Hepatocyte (in vitro differentiated cells): ENCODE results near the gene PGM3.

Experiments
- EZH2 ChIP-seq: fragments of 200-600 bp; sonication (generic); IDR thresholded peaks from 2 replicates; pipeline ENCODE4 v1.6.1; 2016; ENCODE audit warnings: antibody characterized with exemption, mild to moderate bottlenecking, borderline replicate concordance
- EZH2phosphoT487 ChIP-seq: fragments of 200-600 bp; sonication (generic); IDR thresholded peaks from one replicate; pipeline ENCODE4 v1.6.1; 2018; ENCODE audit warnings: antibody characterized with exemption, mild to moderate bottlenecking, low read depth, moderate library complexity; ENCODE audit not compliant: unreplicated experiment, severe bottlenecking
- TF ChIP-seq, protein P1 (sequence below): fragments of 200-600 bp; sonication (generic); IDR thresholded peaks from 2 replicates; pipeline ENCODE4 v1.5.1; 2016; ENCODE audit warnings: antibody characterized with exemption, mild to moderate bottlenecking; ENCODE audit not compliant: poor library complexity

DNA sequence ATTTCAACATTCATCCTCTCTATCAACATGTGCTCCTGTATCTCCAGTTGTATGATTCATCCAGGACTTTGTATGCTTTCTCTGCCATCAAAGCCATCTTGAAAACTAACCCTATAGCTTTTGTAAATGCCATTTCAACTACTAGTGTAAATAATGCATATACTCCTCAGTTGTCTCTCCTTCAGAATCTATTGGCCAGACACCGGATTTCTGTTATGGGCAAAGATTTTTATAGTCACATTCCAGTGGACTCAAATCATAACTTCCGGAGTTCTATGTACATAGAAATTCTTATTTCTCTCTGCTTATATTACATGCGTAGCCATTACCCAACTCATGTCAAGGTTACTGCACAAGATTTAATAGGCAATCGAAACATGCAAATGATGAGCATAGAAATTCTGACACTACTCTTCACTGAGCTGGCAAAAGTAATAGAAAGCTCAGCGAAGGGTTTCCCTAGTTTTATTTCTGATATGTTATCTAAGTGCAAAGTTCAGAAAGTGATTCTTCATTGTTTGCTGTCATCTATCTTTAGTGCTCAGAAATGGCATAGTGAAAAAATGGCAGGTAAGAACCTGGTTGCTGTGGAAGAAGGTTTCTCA is 54.8 kb downstream of the PGM3 start:
- TF ChIP-seq, protein P1, sequence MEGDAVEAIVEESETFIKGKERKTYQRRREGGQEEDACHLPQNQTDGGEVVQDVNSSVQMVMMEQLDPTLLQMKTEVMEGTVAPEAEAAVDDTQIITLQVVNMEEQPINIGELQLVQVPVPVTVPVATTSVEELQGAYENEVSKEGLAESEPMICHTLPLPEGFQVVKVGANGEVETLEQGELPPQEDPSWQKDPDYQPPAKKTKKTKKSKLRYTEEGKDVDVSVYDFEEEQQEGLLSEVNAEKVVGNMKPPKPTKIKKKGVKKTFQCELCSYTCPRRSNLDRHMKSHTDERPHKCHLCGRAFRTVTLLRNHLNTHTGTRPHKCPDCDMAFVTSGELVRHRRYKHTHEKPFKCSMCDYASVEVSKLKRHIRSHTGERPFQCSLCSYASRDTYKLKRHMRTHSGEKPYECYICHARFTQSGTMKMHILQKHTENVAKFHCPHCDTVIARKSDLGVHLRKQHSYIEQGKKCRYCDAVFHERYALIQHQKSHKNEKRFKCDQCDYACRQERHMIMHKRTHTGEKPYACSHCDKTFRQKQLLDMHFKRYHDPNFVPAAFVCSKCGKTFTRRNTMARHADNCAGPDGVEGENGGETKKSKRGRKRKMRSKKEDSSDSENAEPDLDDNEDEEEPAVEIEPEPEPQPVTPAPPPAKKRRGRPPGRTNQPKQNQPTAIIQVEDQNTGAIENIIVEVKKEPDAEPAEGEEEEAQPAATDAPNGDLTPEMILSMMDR = no peak
- TF ChIP-seq EZH2phosphoT487 (no peak), EZH2 (no peak)
